ENCODE results near the gene OLFML2A. TPM values are rescaled to one million over a fixed set of nuclear protein-coding genes. Genes with fewer than 3 reads are reported as not detected.
A peak's percentile ranks its signal among the peaks of the same experiment; 100 is the strongest.

OLFML2A gene
- total and polyA plus RNA-seq, 2 of the 4 experiments (the other 2 are of a cell fraction): 2.0 to 5.9 TPM

DNA sequence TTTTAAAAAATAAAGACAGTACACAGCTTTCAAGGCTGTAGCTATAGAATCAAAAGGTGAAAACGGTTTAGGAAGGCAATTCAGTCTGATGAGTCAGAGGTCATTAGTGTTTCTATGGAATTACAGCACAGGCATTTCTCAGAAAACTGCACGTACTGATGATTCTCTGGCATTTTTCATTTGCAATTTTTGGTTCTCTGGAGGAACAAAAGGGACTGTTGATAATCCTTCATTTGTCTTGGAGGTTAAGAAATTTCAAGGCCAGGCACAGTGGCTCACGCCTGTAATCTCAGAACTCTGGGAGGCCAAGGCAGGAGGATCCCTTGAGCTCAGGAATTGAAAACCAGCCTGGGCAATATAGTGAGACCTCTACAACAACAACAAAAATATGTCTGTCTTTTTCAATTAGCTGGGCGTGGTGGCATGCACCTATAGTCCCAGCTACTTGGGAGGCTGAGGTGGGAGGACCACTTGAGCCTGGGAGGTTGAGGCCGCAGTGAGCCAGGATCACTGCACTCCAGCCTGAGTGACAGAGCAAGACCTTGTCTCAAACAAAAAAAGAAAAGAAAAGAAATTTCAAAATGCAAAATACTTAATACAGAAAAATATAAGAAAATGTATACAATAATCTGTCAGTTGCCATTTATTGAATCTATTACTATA lies 33.1 kb upstream of the OLFML2A start:
- Histone ChIP-seq H3K14ac (replicated peaks; ENCODE audit: low read depth, low read length) (peak overlapping the region; percentile 61; the same call in 1 of the 2 replicates), H4K5ac (ENCODE audit: low read depth, low read length) (no peak overlapping the region), H2AK9ac (replicated peaks; ENCODE audit: low read depth, low read length, poor library complexity) (no peak overlapping the region), H3K4me2 (ENCODE audit: low read depth, low read length) (no peak overlapping the region), H3K9me1 (ENCODE audit: insufficient read depth, low read length) (no peaks in the 10 kb centered on the region; the same call in 1 of the 2 replicates), H4K20me1 (ENCODE audit: insufficient read depth, low read length) (no peaks in the 10 kb centered on the region), H3K9ac (ENCODE audit: low read depth, low read length) (no peak overlapping the region), H2BK120ac (ENCODE audit: low read depth, low read length) (peak overlapping the region; percentile 72; the same call in 1 of the 2 replicates), H3K27me3 (ENCODE audit: control insufficient read depth, insufficient read depth, low read length) (no peaks in the 10 kb centered on the region), H2AK5ac (ENCODE audit: low read depth, low read length) (no peak overlapping the region), H3K27ac (ENCODE audit: insufficient read depth, low read length) (0 out of 2 replicates have a peak overlapping the region, but pooled peaks have one; percentile 23), H3K9me3 (ENCODE audit: control insufficient read depth, insufficient read depth, low read length) (no peaks in the 10 kb centered on the region), H2BK5ac (ENCODE audit: low read depth, low read length, poor library complexity, severe bottlenecking) (peak overlapping the region; percentile 21), H3K18ac (ENCODE audit: low read depth, low read length) (no peak overlapping the region), H3K56ac (ENCODE audit: extremely low read depth, insufficient read depth, low read length) (no peak overlapping the region), H2AFZ (replicated peaks; ENCODE audit: low read length, poor library complexity) (no peak overlapping the region), H3K4me3 (ENCODE audit: insufficient read depth, low read depth, low read length) (no peak overlapping the region), H3K36me3 (ENCODE audit: control insufficient read depth, insufficient read depth, low read length) (no peaks in the 10 kb centered on the region), H4K8ac (ENCODE audit: low read depth in 2 of 2, low read length in 2 of 2) (peak overlapping the region in 1 of 2 experiments; percentile 41; a peak in 1 of 4 replicates), H2BK15ac (ENCODE audit: low read depth, low read length) (peak overlapping the region; percentile 33; the same call in 1 of the 3 replicates), H3K4me1 (ENCODE audit: control insufficient read depth, insufficient read depth, low read length) (peaks cover 4% of the 10 kb centered on the region; the same call in 1 of the 2 replicates), H4K91ac (ENCODE audit: insufficient read depth, low read depth, low read length) (peak overlapping the region; percentile 4; the same call in 1 of the 2 replicates), H3K79me1 (ENCODE audit: low read depth in 1 of 2, low read length in 2 of 2) (no peaks in the 10 kb centered on the region), H3K4ac (ENCODE audit: low read depth, low read length) (no peak overlapping the region), H2BK20ac (ENCODE audit: low read depth, low read length) (no peak overlapping the region), H3K23ac (ENCODE audit: low read depth, low read length) (no peak overlapping the region)
- intact Hi-C loops (cut with micrococcal nuclease) (no loop called here), in situ Hi-C loops (cut with MboI; ENCODE audit: low sequenced_read_pairs) (no loop called here), dilution Hi-C loops (cut with HindIII; ENCODE audit: low sequenced_read_pairs, unreplicated experiment) (no loop called here)
- CTCF ChIA-PET: interaction anchor here (0.6 to 0.7 kb wide), 3 partner anchors 19 to 1824 kb away, joined by 3 to 5 read pairs (median 4); no protein-coding TSS in a partner anchor
- WGBS, 2 experiments (ENCODE audit: extremely low coverage in 2 of 2, insufficient read length in 1 of 2): no CpG with 5 or more reads among the region's 5 CpGs
- no TSS peak for BruUV-seq (replicated peaks)
- peak; percentile 58 for DNase-seq
- TF ChIP-seq RCOR1 (IDR thresholded peaks at IDR 0.05; ENCODE audit: insufficient replicate concordance, low read length) (no peak), FOS (IDR thresholded peaks at IDR 0.05; ENCODE audit: low read depth, low read length) (peak; percentile 30; the same call in 1 of the 2 replicates)
- peak; percentile 46 for ATAC-seq (ENCODE audit: low read depth)
- POLR2A ChIA-PET (ENCODE audit: unreplicated experiment): no interaction called here
